Activated T-helper 1 cell treated with anti-CD3 and anti-CD28 coated beads, Interleukin-2, amount 50 U/mL, for 16 hours (primary cell): Measurements from ENCODE around the gene BRD3OS.
"Not testable (repeated sequence)": the region's sequence is repeated elsewhere in the genome, so short reads cannot be mapped to it uniquely, and the experiment has no call there.

Experiments
- DNase-seq, 2 donors: peaks; one replicate each; pipeline ENCODE4 v3.0.0-alpha.2; 2020; ENCODE audit warnings: low read depth in 1 of 2, low spot score in 1 of 2

The BRD3OS gene

DNA sequence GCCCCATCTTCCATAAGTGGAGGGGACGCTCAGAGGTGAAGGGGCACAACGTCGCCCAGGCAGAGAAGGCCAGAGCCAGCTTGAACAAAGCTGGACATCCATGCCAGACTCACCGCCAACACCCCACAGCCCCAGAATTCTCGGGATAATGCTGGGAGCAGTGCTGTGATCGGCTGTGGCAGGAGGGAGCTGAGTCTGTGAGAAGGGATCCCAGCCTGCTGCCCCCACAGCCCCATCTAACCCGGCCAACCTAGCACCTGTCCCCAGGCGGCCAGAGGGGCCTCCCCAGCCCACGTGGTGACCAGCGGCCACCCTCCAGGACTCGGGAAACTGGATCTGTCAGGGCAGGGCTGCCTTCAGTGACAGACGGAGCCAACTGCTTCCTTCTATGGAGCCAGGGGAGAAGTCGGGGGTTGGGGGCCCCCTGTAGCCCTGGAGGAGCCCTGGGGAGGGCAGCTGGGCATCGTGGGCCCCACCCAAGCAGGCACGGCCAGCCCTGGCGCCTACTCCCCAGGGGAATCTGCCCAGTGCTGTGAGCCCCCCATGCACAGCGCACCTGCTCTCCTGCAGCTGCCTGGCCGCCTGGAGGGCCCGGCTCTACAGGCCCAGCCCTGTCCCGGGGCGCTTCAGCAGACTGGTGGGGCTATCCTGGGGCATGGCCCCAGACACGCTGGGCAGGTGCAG lies 36.5 kb downstream of the BRD3OS start:
- no peak for DNase-seq

DNA sequence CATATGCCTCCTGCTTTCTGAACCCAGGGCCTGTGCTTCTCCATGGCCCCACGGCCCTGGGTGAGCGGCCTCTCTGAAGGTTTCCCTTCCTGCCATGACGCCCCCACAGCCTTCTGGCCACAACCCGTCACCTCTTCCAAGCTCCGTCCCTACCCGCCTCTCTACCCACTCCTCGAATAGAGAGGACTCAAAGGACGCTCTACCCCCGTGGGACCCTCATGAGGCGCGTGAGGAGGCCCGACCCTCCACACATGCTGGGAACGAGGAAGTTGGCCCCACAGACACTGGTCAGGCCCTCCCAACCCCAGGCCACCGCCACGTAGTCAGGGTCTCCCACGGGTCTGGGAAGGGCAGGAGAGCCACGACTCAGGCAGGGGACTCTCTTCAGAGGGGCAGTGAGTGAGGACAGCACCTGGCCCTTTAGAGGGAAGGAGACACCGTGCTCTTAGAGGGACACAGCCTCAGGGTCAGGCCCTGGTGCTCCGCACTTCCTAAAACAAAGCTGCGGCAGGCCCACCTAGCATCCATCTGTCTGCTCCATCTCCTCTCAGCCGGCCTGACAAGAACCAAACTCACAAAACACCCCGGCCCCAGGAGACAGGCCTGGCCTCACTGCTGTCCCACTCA lies 37.3 kb downstream of the BRD3OS start:
- DNase-seq: no peak

DNA sequence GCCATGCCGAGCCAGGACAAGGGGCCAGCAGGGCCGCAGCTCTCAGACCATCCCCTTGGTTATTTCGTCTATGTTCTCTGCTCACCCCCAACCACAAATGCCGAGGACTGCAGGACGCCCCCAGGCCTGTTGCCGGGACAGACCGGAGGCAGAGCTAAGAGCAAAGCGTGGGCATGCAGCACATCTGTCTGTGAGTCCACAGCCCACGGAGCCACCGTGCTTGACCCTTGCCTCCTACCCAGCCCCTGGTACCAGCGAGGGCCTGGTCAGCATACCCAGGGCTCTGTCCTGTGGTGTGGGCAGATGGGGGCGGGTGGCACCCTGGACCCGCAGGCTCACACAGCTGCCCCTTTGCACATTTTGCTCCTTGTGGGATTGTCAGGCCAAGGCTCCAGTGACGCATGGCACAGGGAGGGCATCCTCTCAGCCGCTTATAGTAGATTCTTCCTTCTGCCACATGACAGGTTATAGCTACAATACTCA lies 37.8 kb downstream of the BRD3OS start:
- DNase-seq: no peak

DNA sequence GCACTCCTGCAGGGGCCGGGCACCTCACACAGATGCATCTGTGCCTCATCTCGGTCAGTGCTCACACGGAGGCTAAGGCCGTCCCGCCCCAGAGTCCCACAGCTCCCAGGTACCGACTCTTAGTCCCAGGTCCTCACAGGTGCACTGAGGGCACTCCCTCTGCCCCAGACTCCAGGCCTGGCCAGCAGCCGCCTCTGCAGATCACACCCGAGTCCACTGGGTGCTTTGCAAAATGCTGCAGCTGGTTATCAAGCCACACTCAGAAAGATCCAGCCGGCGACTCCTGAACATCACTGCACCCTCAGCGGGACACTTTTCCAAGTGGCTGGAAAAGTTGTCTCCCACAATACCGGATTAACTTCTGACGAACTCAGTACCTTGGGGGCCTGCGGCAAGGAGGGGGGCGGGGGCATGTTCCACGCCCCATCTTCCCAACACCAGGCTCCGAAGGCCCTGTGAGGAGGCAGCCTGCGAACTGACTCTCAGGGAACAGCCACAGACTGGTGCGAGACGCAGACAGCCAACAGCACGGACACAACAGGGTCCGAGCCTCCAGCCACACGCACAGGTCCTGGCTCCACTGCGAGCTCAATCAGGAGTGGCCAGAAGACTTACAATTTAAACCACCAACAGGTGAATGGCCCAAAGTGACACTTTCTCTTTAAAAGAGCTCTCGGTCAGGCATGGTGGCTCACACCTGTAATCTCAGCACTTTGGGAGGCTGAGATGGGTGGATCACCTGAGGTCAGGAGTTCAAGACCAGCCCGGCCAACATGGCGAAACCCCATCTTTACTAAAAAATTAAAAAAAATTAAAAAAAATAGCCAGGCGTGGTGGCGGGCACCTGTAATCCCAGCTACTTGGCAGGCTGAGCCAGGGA lies 38.5 kb downstream of the BRD3OS start:
- DNase-seq: no peak

DNA sequence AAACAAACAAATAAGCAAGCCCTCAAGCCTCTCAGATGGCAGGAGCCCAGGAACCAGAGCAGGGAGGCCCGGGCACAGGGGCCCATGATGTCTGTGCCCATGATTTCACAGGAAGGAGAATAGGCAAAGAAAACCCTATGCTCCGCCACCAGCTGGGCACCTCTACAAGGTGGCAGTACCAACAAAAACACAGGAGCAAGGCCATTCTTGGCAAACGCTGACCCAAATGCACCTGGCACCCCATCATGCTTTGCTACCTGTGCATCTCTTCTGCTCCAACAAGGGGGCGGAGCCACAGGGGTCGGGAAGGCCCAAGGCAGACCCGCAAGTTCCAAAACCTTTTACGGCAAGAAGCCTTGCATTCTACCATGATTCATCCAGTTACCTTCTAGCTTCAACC lies 39.4 kb downstream of the BRD3OS start:
- no peak for DNase-seq

DNA sequence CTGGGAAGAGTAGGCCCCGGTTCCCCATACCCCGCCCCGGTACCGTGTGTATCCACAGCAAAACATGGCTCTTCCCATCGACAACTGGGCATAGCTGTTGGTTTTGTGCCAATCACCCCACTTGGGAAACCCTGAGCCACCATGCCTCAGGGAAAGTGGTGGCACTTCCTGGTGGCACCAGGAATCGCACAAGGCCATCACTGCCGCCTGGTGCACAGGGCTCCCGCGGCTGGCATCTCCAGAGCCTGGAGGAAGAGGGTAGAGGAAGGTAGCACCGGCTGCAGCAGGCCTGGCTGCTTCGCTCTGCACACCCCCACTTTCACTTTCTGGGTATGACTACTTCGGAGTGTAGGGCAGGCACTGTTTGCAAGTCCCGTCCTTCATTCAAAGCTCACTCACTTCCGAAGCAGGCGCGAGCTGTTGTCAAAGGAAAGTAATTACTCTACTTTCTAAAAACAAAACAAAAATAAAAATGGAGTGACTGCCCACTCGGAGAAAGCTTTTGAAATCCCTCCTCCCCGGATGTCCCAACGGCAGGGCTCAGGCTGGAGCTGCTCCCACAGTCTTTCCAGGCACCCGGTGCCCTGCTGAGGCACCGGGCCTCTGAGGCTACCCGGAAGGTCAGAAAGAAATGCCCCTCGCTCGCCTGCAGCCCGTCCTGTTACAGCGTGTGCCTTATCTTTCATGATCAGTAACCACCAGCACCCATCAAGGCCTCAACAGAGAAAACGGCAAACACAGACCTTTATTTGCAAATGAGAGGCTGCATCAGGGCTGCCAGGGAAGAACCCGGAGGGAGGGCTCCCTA lies 40.5 kb downstream of the BRD3OS start:
- DNase-seq: peak in 1 of 2 donors; percentile 37

DNA sequence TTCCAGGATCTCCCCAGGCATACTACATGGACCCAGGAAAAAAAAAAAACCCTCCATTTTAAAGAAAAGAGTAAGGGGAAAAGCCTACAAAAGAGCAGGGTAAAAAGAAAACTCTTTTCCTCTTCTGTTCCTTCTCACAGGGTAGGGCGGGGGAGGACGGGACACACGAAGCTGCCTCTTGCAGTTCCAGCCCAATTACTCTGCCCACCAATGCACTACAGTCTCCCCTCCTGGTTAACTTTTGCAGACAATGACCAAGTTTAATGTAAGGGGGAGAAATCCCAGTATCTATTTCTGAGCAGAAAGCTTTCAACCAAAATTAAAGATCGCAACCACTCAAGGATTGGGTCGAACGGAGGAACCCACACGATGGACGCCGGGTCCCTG lies 41.2 kb downstream of the BRD3OS start:
- DNase-seq: no peak

DNA sequence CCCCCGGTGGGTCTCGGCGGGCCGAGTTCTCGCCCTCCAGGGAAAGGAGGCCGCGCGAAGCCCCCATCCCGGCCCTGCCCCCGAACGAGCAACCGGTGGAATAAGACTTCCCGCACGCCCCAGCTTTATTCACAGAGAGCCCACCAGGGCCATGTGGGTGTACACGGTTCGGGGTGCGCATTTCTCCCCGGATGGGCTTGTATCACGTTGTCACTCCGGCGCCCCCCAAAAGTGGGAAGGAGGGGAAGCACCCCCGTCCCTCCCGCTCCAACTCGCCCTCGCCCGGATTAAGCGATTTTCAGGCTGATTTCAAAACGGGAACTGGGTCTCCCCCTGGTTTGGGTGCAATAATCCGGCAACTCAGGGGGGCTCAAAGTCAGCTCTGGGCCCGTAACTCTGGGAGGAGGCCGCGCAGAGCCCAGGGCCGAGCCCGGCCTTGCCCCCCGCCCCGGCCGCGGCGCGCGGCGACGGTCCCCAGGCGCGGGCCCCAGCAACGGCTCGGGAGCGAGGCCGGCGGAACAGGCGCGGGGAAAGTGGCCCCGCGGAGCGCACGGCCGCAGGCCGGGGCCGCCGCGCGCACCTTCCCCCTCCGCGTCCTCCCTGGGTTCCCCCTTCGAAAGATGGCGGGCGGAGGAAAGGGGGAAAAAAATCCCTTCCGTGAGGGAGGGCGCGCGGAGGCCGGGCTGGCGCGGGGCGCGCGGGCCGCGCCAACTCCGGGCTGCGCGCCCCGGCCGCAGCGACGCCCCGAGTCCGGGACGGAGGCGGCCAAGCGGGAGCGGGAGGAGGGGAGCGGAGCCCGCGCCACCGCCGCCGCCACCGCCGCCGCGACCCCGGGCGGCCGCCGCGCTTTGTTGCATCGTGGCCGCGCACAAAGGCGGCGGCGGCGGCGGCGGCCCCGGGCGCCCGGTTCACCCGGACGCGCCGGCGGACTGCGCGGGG lies 41.9 kb downstream of the BRD3OS start:
- DNase-seq: peak in 1 of 2 donors; percentile 31

DNA sequence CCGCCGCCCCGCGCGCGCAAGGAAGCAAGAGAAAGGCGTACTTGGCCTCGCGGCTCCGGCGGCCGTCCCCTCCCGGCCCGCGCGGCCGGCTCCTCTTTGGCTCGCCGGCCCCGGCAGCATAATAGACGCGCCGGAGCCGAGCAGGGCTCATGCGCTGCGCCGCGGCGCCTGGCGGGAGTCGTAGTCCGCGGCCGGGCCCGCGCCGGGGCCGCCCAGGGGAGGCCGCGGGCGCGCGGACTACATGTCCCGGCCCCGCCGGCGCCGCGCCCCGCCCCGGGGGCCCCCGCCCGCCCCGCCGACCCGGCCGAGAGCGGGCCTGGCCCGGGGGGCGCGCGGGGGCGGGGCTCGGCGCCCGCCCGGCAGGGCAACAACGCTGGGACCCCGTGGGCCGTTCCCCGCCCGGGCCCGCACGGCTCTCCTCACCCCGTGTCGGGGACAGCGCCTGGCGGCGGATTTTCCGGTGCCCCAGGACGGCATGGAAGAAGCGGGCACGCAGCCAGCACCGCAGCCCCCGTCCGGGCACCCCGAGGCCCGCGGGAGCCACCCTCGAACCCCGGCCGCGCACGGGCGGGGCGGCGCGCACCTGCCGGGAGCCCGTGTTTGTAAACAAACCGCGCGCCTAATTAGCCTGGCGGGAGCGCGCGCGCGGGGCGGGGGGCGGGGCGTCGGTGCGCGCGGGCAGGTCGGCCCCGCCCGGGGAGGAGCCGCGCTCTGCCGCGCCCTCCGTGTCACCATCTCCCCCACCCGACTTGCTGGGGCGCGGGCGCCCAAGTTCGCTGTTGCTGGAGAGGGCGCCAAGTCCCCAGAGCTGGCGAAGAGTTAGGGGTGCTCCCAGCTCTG lies 42.8 kb downstream of the BRD3OS start, which contains the start of gene BRD3:
BRD3 (minus strand) TSS at position 123 of the 840 bp plus-strand sequence. CDS start 14,549 bp downstream, outside the sequence.
- peak; percentile 54 to 74 for DNase-seq

DNA sequence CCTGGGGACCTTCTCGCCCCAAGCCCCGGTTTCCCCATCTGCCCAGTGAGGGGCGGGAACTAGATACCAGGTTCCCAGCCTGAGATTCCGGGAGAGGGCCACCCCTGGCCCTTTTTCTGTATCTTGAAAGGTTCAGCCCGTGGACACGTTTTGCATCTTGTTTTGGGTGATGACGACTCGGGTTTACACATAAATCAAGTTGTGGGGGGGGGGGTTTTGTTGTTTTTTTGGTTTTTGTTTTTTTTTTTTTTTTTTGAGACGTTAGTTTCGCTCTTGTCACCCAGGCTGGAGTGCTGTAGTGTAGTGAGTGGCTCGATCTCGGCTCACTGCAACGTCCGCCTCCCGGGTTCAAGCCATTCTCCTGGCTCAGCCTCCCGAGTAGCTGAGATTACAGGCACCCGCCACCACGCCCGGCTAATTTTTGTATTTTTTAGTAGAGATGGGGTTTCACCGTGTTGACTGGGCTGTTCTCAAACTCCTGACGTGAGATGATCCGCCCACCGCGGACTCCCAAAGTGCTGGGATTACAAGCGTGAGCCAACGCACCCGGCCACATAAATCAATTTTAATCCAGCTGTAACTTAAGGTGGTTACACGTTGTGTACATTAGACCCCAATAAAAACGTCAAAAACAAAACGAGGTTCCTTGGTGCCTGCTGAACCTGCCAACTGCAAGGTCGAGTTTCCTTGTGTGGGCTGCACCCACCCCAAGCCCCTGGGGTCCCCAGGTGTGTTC lies 43.6 kb downstream of the BRD3OS start:
- no peak for DNase-seq

DNA sequence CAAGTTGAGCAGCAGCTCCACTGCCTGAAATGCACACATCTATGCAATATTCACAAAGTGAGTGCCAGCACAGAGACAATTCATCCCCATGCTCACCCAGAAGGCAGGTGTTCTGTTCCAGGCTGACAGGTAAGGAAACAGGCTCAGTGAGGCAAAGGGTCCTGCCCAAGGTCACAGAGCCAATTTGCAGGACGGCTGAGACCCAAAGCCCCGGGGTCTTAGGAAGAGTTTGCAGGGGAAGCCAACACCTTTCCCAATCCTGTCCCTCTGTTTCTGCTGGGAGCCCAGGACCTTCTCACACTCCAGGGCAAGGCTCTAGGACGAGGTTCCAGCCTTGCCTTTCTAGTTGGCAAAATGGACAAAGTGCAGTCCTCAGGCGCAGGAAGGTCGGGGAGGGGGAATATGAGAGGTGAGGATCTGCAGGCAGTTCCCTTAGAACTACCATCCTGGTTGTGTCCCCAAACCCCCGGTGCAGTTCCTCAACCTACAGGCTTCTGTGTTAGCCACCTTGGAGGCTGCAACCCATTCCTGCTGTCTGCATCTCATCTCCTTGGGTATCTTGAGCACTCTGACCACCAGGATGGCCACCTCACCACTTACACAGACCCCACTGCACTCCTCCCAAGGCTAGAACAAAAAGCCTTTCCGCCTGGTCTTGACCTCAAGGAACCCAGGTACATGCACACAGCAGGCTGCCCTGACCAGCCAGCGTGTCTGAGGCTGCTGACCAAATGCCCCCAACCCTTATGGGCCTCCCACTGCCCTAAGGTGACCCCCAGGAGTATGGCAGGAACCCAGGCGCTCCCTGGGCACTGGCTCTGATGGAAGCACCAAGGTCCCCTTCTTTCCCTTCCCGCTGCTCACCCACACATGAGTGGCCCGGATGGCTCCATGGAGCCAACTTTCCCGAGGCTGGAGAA lies 44.5 kb downstream of the BRD3OS start:
- no peak for DNase-seq

DNA sequence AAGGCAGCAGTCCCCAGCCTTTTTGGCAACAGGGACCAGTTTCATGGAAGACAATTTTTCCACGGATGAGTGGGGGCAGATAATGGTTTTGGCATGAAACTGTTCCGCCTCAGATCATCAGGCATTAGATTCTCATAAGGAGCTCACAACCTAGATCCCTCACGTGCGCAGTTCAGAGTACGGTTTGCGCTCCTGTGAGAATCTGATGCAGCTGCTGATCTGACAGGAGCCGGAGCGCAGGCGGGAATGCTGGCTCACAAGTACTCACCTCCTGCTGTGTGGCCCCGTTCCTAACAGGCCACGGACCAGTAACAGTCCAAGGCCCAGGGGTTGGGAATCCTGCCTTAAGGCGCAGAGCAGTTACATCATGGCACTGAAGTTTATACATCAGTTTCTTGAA lies 45.9 kb downstream of the BRD3OS start:
- DNase-seq: no peak

DNA sequence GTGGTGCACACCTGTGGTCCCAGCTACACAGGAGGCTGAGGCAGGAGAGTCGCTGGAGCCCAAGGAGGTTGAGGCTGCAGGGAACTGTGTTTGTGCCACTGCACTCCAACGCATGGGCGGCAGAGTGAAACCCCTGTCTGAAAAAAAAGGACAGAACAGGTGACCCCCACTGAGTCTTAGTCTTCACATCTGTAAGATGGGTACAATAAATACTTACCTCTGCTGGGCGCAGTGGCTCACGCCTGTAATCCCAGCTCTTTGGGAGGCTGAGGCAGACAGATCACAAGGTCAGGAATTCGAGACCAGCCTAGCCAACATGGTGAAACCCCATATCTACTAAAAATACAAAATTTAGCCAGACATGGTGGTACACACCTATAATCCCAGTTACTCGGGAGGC lies 47.4 kb downstream of the BRD3OS start:
- not testable (repeated sequence) for DNase-seq

DNA sequence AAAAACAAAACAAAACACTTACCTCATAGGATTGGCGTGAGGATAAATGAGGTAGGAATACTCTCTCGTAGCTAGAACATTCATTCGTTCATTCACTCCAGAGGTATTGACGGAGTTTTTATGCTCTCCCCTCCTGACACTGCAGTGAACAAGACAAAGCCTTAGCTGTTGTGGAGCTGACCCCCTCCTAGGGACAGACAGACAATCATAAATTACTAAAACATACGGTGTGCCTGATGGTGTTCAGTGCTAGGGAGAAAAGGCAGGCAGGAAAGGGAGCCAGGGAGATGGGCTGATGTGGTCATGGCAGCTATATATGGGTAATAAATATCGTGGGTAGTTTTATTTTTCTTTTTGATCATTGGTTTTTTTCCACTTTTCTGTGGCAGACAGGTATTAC lies 48.2 kb downstream of the BRD3OS start:
- DNase-seq: no peak

DNA sequence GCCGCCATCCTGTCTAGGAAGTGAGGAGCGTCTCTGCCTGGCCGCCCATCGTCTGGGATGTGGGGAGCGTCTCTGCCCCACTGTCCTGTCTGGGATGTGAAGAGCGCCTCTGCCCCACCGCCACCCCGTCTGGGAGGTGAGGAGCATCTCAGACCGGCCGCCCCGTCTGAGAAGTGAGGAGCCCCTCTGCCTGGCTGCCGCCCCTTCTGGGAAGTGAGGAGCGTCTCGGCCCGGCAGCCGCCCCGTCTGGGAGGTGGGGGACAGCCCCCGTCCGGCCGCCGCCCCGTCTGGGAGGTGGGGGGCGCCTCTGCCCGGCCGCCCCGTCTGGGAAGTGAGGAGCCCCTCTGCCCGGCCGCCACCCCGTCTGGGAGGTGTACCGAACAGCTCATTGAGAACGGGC lies 50.4 kb downstream of the BRD3OS start:
- not testable (repeated sequence) for DNase-seq

DNA sequence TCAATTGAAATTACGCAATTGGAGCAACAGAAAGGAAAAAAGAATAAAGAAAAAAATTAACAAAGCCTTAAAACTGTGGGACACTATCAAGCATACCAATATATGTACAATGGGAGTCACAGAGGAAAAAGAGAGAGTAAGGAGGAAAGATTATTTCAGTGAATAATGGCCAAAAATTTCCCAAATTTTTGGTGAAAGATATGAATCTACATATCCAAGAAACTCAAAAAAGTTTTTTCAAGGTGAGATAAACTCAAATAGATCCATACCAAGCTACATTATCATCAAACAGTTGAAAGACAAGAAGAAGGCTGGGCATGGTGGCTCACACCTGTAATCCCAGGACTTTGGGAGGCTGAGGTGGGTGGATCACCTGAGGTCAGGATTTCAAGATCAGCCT lies 51.4 kb downstream of the BRD3OS start:
- no peak for DNase-seq
